ENCODE results near the gene CSF1.

- TF ChIP-seq POLR2A (IDR thresholded peaks at IDR 0.05; ENCODE audit: low read length) (no peak), GATA1 (IDR thresholded peaks at IDR 0.05; ENCODE audit: low read depth, low read length) (no peak)
Measured at GRCh38 chr1:109979489-109980091, 68.9 kb downstream of the CSF1 start.

All from erythroblast (primary cell).